Hematopoietic multipotent progenitor cell treated with erythropoietin and hydrocortisone succinate and interleukin-3 and kit ligand, for 4 days (in vitro differentiated cells): ENCODE measurements around the gene MGLL.

Source experiments
- DNase-seq: peaks from one replicate; pipeline ENCODE4 v3.0.0-alpha.2; 2015

Gene MGLL

DNA sequence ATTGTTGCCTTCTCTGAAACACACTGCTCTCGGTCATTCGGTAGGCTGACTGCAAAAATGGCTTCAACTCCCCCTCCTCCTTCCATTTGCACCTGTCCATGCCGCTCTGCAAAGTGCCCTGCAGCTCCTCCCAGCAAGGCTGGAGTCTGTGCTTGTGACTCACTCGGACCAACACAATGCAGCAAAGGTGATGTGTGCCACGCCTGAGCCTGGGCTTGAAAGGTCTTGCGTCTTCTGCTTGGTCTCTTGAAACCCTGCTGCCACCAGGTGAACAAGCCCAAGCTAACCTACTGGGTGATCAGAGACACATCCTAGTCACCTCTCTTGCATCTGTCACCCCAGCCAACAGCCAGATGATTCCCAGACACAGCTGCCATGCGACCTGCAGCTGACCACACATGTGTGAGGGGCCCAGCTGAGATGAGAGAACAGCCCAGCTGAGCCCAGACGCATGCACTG, 71.1 kb downstream of the MGLL start:
- DNase-seq = no peak

- DNase-seq = peak; percentile 76
These were observed 71.9 kb downstream of the MGLL start for GRCh38 chr3:127750226-127751031.

- DNase-seq = peak; percentile 77
These were observed 72.5 kb downstream of the MGLL start for GRCh38 chr3:127749787-127750225.

DNA sequence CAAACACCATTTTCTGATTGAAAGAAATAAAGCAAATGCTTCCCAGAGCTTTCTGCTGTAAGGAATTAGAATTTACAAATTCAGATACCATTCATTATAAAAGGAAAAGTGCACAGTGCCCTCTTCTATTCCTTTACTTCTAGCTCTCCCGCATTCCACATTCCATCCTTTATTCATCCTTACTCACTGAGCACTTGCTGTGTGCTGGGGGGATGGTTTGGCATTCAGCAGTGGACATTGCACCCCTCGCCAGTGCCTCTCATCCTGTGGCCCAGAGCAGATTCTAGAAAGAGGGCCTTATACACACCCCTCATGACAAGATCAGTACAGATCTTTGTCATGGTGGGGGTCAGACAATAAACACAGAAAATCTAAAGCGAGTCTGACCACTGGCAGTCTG, 73.0 kb downstream of the MGLL start:
- DNase-seq = no peak

GRCh38 chr3:127748754-127749327, 73.5 kb downstream of the MGLL start:
- DNase-seq = no peak

GRCh38 chr3:127747751-127748521, 74.4 kb downstream of the MGLL start:
- no peak for DNase-seq

DNA sequence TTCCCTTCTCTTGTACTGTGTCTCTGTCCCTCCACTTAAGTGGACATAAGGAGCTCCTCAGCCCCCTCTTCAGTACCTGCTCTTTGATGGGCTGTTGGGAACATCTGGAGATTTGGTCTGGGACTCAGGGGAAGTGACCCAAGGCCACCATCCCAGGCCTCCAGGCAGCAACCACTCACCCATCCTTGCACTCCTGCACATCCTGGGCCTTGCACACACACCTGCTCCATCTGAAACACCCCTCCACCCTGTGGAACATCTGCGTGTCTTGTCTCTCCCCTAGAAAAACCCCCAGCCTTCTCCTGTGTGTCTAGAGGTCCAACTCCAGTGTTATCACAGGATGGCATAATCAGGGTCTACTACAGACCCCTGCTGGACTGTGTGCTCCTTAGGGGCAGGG, 75.2 kb downstream of the MGLL start:
- DNase-seq = no peak

- no peak for DNase-seq
These were observed 75.8 kb downstream of the MGLL start for GRCh38 chr3:127746400-127747057.

DNA sequence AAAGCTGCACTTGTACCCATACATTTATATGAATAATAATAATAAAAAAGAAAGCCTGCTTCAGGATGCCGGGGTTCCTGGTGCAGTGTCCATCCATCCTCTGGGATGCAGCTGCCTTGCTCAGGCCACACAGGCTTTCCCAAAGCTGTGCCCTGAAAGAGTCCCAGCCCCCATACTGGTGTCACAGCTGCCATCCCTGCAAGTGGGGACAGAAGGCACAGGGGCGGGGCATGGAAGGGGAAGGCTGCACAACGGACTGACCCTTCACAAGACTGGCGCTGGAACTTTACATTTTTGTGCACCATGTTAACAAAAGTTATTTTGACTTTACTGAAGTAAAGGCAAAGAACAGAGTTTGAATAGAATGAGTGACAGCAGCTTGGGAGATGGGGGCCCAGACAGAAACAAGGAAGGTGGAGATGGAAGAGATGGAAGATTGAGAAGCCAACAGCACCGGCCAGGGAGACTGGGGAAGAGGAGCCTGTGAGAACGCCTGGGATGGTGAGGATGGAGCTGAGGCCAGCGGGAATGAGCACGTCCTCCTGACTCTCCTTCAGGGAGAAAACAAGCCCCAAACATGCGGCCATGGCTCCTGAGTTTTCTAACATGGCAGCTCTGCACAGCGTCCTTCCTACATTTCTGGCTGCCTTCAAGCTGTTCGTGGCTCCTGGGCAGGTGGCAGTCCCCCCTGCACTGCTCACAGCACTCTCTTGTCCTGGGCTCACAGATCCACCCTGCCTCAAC, 76.5 kb downstream of the MGLL start:
- no peak for DNase-seq

DNA sequence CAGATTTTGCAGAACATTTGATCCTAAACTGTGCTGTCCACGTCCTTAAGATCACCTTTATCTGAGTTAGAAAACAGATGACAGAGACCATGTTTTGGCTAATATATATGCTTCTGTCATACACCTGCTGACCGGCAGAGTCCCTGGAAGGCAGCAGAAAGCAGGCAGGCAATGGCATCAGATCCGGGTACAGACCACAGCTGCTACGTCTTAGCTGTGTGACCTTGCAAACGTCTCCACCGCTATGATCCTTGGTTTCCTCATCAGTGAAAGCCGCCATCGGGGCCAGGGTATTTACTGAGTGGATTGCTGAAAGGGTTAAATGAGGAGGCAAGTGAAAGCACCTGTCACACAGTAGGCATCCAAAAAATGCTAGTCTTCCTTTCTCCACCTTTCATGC, 77.4 kb downstream of the MGLL start:
- no peak for DNase-seq

GRCh38 chr3:127744253-127744815, 78.0 kb downstream of the MGLL start:
- DNase-seq = no peak

GRCh38 chr3:127743351-127744252, 78.7 kb downstream of the MGLL start:
- DNase-seq = no peak

DNA sequence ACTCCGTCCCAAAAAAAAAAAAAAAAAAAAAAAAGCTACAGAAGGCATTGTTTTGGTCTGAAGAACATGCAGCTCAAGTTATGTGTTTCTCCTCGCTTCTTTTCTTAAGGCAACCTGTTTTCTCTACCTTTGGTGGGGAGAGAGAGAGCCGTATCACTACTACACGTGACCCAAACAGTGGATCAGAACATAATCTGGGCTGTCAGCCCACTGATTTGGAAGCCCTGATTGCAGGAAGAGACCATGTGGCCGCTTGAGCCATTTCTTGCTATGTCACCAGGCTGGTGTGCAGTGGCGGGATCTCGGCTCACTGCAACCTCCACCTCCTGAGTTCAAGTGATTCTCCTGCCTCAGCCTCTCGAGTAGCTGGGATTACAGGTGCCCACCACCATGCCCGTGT, 79.7 kb downstream of the MGLL start:
- DNase-seq = no peak

DNA sequence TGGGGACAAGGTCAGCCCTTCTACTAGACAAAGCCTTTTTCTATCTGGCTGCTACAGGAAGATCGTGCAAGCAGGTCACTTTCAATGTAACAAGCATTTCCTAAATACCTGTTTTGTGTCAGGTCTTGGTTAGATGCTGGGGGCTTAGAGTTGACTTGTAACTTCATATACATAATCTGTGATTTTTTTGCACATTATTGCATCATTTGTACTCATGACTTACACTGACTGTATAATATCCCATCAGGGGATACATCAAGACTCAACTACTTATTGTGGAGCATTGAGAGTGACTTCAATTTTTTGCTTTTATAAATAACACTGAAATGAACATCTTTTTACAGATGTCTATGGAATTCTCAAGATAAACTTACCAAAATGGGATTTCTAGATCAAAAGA, 80.6 kb downstream of the MGLL start:
- no peak for DNase-seq

- DNase-seq = no peak
These were observed 81.1 kb downstream of the MGLL start for GRCh38 chr3:127741246-127741645.

DNA sequence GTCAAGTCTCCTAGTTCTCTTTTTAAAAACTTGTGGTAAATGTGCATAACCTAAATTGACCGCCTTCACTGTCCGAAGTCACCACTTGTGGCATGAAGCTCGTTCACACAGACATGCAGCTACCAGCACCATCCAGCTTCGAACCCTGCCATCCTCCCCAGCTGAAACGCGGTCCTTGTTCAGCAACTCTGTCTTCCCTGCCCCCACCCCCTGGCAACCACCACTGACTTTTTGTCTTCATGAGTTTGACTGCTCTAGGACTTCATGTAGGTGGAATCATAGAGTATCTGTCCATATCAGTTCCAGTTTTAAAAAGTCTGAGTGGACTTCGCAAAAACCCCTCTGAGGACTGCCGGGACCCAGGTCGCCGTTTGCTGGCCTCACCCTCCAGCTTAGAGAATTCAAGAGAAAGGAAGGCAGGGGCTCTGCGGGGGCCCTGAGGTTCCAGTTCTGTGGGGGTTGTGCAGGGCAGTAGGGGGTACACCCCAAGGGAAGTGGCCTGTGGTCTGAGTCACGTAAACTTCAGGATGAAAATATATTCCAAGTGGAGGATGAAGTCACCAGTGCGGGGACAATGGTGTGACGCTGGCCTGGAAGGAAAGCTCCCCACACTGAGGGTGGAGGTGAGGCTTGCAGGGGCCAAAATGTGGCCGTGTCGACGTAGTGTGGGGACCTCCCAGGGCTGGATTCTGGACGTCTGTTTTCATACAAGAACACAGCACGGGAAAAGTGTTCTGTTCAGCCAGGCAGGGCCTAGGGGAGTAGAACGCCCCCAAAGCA, 82.0 kb downstream of the MGLL start:
- no peak for DNase-seq

DNA sequence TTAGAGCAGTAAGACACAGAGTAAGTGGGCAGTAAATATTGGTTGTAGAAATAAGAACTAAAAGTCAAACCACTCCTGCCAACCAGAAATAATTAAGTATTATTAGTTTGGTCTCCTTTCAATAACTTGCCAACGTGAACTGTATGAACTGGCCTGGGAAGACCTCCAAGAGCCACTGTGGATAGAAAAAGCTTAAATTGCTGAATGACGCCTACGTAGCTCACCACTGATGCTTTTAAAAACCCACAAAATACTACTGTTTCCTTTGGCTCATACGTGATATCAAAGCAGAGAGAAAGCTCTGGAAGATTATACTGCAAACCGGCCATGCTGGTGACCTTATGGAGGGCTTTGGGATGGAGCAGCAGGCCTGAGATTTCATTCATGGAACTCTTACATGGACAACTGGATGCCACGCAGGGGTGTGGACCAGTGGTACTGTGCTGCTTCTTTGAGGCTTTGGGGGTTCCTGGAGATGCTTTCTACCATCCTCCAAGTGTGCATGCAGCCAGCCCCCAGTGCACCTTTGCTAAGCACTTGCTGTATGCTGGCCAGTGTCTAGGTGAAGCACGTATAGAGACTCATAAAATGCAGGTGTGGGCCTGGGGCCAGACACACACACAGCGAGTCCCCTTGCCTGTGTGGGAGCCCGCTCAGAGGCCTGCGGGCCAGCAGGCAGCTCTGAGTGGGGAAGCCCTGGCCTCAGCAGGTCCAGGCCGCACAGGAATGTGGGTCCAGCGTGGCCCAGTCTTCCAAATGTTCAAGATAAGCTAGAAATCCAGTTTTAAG, 82.8 kb downstream of the MGLL start:
- no peak for DNase-seq

DNA sequence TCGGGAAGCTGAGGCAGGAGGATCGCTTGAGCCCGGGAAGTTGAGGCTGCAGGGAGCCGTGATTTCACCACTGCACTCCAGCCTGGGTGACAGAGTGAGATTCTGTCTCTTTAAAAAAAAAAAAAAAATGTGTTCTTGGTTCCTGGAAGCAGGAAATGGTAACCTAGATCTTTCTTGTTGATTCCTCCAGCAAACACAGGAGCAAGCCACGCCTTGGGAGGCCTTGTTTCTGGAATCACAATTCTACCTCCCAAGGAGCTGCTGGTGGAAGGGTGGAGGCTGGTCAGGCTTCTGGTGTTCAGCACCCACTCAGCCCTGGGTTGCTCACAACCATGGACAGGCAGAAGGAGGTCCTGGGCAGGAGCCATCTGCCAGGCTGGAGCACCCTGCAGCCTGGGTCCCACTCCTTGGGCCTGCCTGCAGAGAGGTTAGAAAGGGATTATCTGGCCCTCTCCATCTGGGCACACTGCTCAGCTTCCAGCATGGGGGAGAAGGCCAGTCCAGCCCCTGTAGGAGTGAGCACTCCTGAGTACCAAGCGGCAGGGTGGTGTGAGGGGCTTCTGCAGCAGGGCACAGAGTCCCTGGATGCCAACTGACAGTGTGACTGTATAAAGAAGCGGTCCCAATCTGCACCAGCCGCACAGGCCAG, 84.0 kb downstream of the MGLL start:
- DNase-seq = peak; percentile 44
